WTC11 (cell line): ENCODE data around the gene IGFBP5.

Experiments used
- CBFB ChIP-seq: sonication (generic); formaldehyde crosslinking; IDR thresholded peaks from 2 replicates; pipeline ENCODE4 v1.8.1; 2022; ENCODE audit warnings: mild to moderate bottlenecking, low read depth, missing genetic modification reagents
- MAX ChIP-seq: sonication (generic); formaldehyde crosslinking; IDR thresholded peaks from 2 replicates; pipeline ENCODE4 v1.8.0; 2022; ENCODE audit warnings: mild to moderate bottlenecking, missing genetic modification reagents
- TCF7 ChIP-seq: sonication (generic); formaldehyde crosslinking; IDR thresholded peaks from 2 replicates; pipeline ENCODE4 v1.8.0; 2022; ENCODE audit warnings: mild to moderate bottlenecking, low read depth, missing genetic modification reagents, moderate library complexity
- TF ChIP-seq, protein P1 (sequence below): fragments of 200-600 bp; IDR thresholded peaks from 2 replicates; pipeline ENCODE4 v1.8.0; 2022; ENCODE audit warnings: antibody characterized with exemption
- TF ChIP-seq, protein P2 (sequence below): sonication (generic); formaldehyde crosslinking; IDR thresholded peaks from 2 replicates; pipeline ENCODE4 v1.8.0; 2022; ENCODE audit warnings: mild to moderate bottlenecking, missing genetic modification reagents

DNA sequence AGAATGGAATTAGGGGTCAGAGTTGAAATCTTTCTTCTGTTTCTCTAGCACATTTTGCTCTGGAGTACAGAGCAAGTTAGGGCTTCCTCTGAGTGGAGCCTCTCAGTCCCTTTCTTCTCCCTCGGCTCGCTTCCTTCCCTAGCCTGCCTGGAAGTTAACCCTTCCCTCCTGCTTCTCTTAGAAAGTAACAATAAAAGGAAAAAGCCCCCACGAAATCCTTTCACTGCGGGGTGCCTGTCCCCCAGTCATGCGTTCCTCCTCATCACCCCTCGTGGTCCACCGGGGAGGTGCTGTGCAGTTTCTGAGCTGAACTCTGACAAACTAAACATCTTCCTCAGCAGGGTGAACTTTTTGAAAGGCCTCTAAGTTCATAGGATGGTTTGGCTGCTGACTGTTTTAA is 60.2 kb downstream of the IGFBP5 start:
- TF ChIP-seq CBFB (CRISPR knock-in tag) (no peak), MAX (no peak), TCF7 (CRISPR knock-in tag) (no peak)
- TF ChIP-seq, protein P1, sequence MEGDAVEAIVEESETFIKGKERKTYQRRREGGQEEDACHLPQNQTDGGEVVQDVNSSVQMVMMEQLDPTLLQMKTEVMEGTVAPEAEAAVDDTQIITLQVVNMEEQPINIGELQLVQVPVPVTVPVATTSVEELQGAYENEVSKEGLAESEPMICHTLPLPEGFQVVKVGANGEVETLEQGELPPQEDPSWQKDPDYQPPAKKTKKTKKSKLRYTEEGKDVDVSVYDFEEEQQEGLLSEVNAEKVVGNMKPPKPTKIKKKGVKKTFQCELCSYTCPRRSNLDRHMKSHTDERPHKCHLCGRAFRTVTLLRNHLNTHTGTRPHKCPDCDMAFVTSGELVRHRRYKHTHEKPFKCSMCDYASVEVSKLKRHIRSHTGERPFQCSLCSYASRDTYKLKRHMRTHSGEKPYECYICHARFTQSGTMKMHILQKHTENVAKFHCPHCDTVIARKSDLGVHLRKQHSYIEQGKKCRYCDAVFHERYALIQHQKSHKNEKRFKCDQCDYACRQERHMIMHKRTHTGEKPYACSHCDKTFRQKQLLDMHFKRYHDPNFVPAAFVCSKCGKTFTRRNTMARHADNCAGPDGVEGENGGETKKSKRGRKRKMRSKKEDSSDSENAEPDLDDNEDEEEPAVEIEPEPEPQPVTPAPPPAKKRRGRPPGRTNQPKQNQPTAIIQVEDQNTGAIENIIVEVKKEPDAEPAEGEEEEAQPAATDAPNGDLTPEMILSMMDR, result no peak
- TF ChIP-seq, protein P2, sequence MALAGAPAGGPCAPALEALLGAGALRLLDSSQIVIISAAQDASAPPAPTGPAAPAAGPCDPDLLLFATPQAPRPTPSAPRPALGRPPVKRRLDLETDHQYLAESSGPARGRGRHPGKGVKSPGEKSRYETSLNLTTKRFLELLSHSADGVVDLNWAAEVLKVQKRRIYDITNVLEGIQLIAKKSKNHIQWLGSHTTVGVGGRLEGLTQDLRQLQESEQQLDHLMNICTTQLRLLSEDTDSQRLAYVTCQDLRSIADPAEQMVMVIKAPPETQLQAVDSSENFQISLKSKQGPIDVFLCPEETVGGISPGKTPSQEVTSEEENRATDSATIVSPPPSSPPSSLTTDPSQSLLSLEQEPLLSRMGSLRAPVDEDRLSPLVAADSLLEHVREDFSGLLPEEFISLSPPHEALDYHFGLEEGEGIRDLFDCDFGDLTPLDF (CRISPR knock-in tag), result no peak
